HCT116 (cell line): Measurements from ENCODE around the gene PHKG2. TPM values are rescaled to one million over a fixed set of nuclear protein-coding genes. Genes with fewer than 3 reads are reported as not detected.

Source experiments
- ATAC-seq: fragments of 200-7000 bp; cut with Tn5 transposase; 2 replicates; pipeline ENCODE4 v1.9.1; 2020; ENCODE audit warnings: mild to moderate bottlenecking, moderate library complexity
- BruUV-seq: library from RNA; stranded (reverse); fragments of 400-500 nt; replicated peaks from 2 replicates; lab custom pipeline; 2021; lab: Mats Ljungman, UMichigan
- CTCF ChIA-PET: fragments of 300-600 bp; sonication (Branson Sonifier 250); formaldehyde crosslinking; loops from one replicate; lab custom pipeline; 2021; ENCODE audit warnings: antibody characterized with exemption; lab: Charles Lee
- POLR2A ChIA-PET: fragments of 300-600, 350-600 bp; sonication (Branson Sonifier 250); formaldehyde crosslinking; loops from one replicate; lab custom pipeline; 2021; ENCODE audit warnings: antibody characterized with exemption; lab: Charles Lee
- RAD21 ChIA-PET, 2 experiments: fragments of 300-600 bp; sonication (Branson Sonifier 250); formaldehyde crosslinking; loops; one replicate each; lab custom pipeline; 2023; ENCODE audit warnings: low total read pairs in 2 of 2; ENCODE audit not compliant: uncharacterized antibody in 2 of 2, unreplicated experiment in 2 of 2, low non-redundant PET in 1 of 2; lab: Charles Lee
- DNase-seq: peaks from one replicate; pipeline ENCODE4 v3.0.0-alpha.2; 2010; ENCODE audit warnings: low read depth, low spot score
- H2AFZ ChIP-seq: fragments of 200-600 bp; shearing (Covaris generic), sonication (generic); 2 replicates; pipeline ENCODE4 v1.6.1; 2017; ENCODE audit warnings: low read depth, mixed run types, mixed read lengths, antibody characterized with exemption, low read length; ENCODE audit not compliant: poor library complexity, severe bottlenecking
- H3K27ac ChIP-seq: 2 replicates; pipeline ENCODE4 v1.5.1; 2012; ENCODE audit warnings: low read depth, low read length
- H3K27me3 ChIP-seq: fragments of 200-600 bp; sonication (generic); 2 replicates; pipeline ENCODE4 v1.6.1; 2016; ENCODE audit warnings: mixed run types, low read length, mixed read lengths; ENCODE audit not compliant: insufficient read depth
- H3K36me3 ChIP-seq, 2 experiments: fragments of 200-500 bp in 1 of 2; fragments of 200-600 bp in 1 of 2; sonication (Bioruptor generic) in 1 of 2; sonication (generic) in 1 of 2; 2 replicates each; pipeline versions ENCODE4 v1.5.1 to v1.6.1; 2014 to 2016; ENCODE audit warnings: low read length in 2 of 2, inconsistent platforms in 1 of 2, mixed read lengths in 1 of 2, mixed run types in 1 of 2; ENCODE audit not compliant: insufficient read depth in 2 of 2, control insufficient read depth in 1 of 2
- H3K4me1 ChIP-seq, 2 experiments: fragments of 200-600 bp in 1 of 2; sonication (generic) in 1 of 2; 2 replicates each; pipeline versions ENCODE4 v1.5.1 to v1.6.1; 2012 to 2017; ENCODE audit warnings: low read length in 2 of 2, inconsistent platforms in 1 of 2, mild to moderate bottlenecking in 1 of 2, mixed read lengths in 1 of 2, mixed run types in 1 of 2, moderate library complexity in 1 of 2; ENCODE audit not compliant: insufficient read depth in 2 of 2, control insufficient read depth in 1 of 2
- H3K4me2 ChIP-seq: fragments of 200-600 bp; sonication (generic); 2 replicates; pipeline ENCODE4 v1.6.1; 2017; ENCODE audit warnings: mixed run types, low read length, mixed read lengths
- H3K4me3 ChIP-seq, 2 experiments: fragments of 200-600 bp in 1 of 2; sonication (generic) in 1 of 2; replicated peaks in 1 of 2; 2 replicates each; pipeline ENCODE4 v1.5.1; 2011 to 2016; ENCODE audit warnings: low read length in 2 of 2, control low read depth in 1 of 2, low read depth in 1 of 2, mild to moderate bottlenecking in 1 of 2, mixed read lengths in 1 of 2, mixed run types in 1 of 2
- H3K79me2 ChIP-seq: fragments of 200-600 bp; sonication (generic); 2 replicates; pipeline ENCODE4 v1.6.1; 2017; ENCODE audit warnings: mild to moderate bottlenecking, mixed run types, low read length, moderate library complexity, mixed read lengths; ENCODE audit not compliant: insufficient read depth
- H3K9ac ChIP-seq: fragments of 200-600 bp; sonication (generic); 2 replicates; pipeline ENCODE4 v1.6.1; 2016; ENCODE audit warnings: low read length, mixed read lengths
- H3K9me2 ChIP-seq: fragments of 200-600 bp; sonication (generic), shearing (Covaris generic); 2 replicates; pipeline ENCODE4 v1.6.1; 2017; ENCODE audit warnings: mixed run types, mild to moderate bottlenecking, moderate library complexity; ENCODE audit not compliant: insufficient read depth
- H3K9me3 ChIP-seq, 2 experiments: fragments of 200-500 bp in 1 of 2; fragments of 200-600 bp in 1 of 2; sonication (Bioruptor generic) in 1 of 2; sonication (generic) in 1 of 2; 2 replicates each; pipeline ENCODE4 v1.6.1; 2014 to 2017; ENCODE audit warnings: low read length in 2 of 2, mixed read lengths in 2 of 2, inconsistent platforms in 1 of 2, low read depth in 1 of 2, mild to moderate bottlenecking in 1 of 2, mixed run types in 1 of 2, moderate library complexity in 1 of 2; ENCODE audit not compliant: control insufficient read depth in 1 of 2, insufficient read depth in 1 of 2
- H4K20me1 ChIP-seq: fragments of 200-600 bp; sonication (generic), shearing (Covaris generic); 2 replicates; pipeline ENCODE4 v1.6.1; 2017; ENCODE audit warnings: mixed run types, mild to moderate bottlenecking, moderate library complexity; ENCODE audit not compliant: insufficient read depth
- ATF3 ChIP-seq: IDR thresholded peaks from 2 replicates; pipeline ENCODE4 v1.6.1; 2012
- CBX3 ChIP-seq: IDR thresholded peaks from 2 replicates; pipeline ENCODE4 v1.6.1; 2012; ENCODE audit warnings: low read depth
- CTCF ChIP-seq, 3 experiments: fragments of 200-600 bp in 1 of 3; sonication (generic) in 1 of 3; IDR thresholded peaks in 2 of 3; conservative IDR thresholded peaks in 1 of 3; 2 replicates each; pipeline ENCODE4 v1.5.1; 2012 to 2017; ENCODE audit warnings: low read depth in 2 of 3, low read length in 2 of 3, antibody characterized with exemption in 1 of 3, borderline replicate concordance in 1 of 3, control low read depth in 1 of 3, mild to moderate bottlenecking in 1 of 3, mixed read lengths in 1 of 3, mixed run types in 1 of 3, moderate library complexity in 1 of 3; ENCODE audit not compliant: insufficient read depth in 1 of 3
- EGR1 ChIP-seq: IDR thresholded peaks from 2 replicates; pipeline ENCODE4 v1.6.1; 2012; ENCODE audit warnings: low read depth
- JUND ChIP-seq: IDR thresholded peaks from 2 replicates; pipeline ENCODE4 v1.6.1; 2012
- MAX ChIP-seq: IDR thresholded peaks from 2 replicates; pipeline ENCODE4 v1.6.1; 2012
- POLR2A ChIP-seq: IDR thresholded peaks from 2 replicates; pipeline ENCODE4 v1.7.0; 2011; ENCODE audit warnings: borderline replicate concordance; ENCODE audit not compliant: insufficient read depth, insufficient read length; ENCODE audit errors: extremely low read depth
- POLR2AphosphoS5 ChIP-seq: IDR thresholded peaks from 2 replicates; pipeline ENCODE4 v1.6.1; 2011; ENCODE audit warnings: mild to moderate bottlenecking, low read depth, low read length, moderate library complexity
- RAD21 ChIP-seq: IDR thresholded peaks from 2 replicates; pipeline ENCODE4 v1.6.1; 2012; ENCODE audit warnings: low read depth, mild to moderate bottlenecking
- SIN3A ChIP-seq: IDR thresholded peaks from 2 replicates; pipeline ENCODE4 v1.6.1; 2012; ENCODE audit warnings: low read depth
- SP1 ChIP-seq: IDR thresholded peaks from 2 replicates; pipeline ENCODE4 v1.6.1; 2012; ENCODE audit warnings: low read depth
- TCF7L2 ChIP-seq: IDR thresholded peaks from 2 replicates; pipeline ENCODE4 v1.7.0; 2011; ENCODE audit warnings: borderline replicate concordance, inconsistent platforms; ENCODE audit not compliant: insufficient read depth, insufficient read length; ENCODE audit errors: extremely low read depth
- ZBTB33 ChIP-seq: IDR thresholded peaks from 2 replicates; pipeline ENCODE4 v1.6.1; 2011; ENCODE audit warnings: mild to moderate bottlenecking, low read length, moderate library complexity; ENCODE audit not compliant: insufficient replicate concordance; ENCODE audit errors: extremely low read depth
- ZFX ChIP-seq: fragments of 450-650 bp; IDR thresholded peaks from 2 replicates; pipeline ENCODE4 v1.6.1; 2017
- intact Hi-C: fragments of 100-400 bp; cut with micrococcal nuclease; formaldehyde crosslinking; loops from 2 replicates; pipeline ENCODE4 v1.10.0; 2022
- total RNA-seq: library from RNA; stranded (reverse); gene quantifications from one replicate; pipeline ENCODE4 v1.2.1, GENCODE V29; 2021; ENCODE audit not compliant: unreplicated experiment

PHKG2 gene
- total RNA-seq, 1 experiment from 2014 or later, result 32.6 TPM

GRCh38 chr16:30783280-30784109, 35.3 kb downstream of the PHKG2 start:
- Histone ChIP-seq H3K9me2 (no peaks in the 10 kb centered on the region), H3K27ac (no peak overlapping the region), H3K4me1 (peaks cover 7 to 22% of the 10 kb centered on the region in 2 experiments; a peak in 3 of 4 replicates), H3K79me2 (peaks cover 21% of the 10 kb centered on the region)
- DNase-seq, result no peak
- BruUV-seq, result no TSS peak
- intact Hi-C loops, result no loop called here
- no peak for ATAC-seq
- TF ChIP-seq TCF7L2 (no peak), CTCF (IDR thresholded peaks at IDR 0.05 in 2 of 3, conservative IDR thresholded peaks at IDR 0.05 in 1 of 3; ENCODE audit: borderline replicate concordance in 1 of 3, insufficient read depth in 1 of 3, low read depth in 2 of 3, low read length in 2 of 3) (no peak), POLR2A (no peak), CBX3 (no peak), JUND (no peak), MAX (no peak), EGR1 (no peak), ZFX (no peak), RAD21 (no peak), ATF3 (no peak), ZBTB33 (no peak), SP1 (no peak), POLR2AphosphoS5 (no peak), SIN3A (no peak)
- TF ChIP-seq, all 23 proteins: peak for 0
- Histone ChIP-seq H3K36me3 (peaks cover 9 to 14% of the 10 kb centered on the region in 2 experiments; a peak in 3 of 4 replicates), H3K4me3 (no peak overlapping the region), H4K20me1 (no peaks in the 10 kb centered on the region), H3K9ac (no peak overlapping the region), H2AFZ (no peak overlapping the region), H3K9me3 (no peaks in the 10 kb centered on the region), H3K4me2 (no peak overlapping the region), H3K27me3 (no peaks in the 10 kb centered on the region)
- ChIA-PET POLR2A (no interaction called here), CTCF (no interaction called here), RAD21 (no interaction called here)
